ENCODE results near the gene ZNF277.

DNA sequence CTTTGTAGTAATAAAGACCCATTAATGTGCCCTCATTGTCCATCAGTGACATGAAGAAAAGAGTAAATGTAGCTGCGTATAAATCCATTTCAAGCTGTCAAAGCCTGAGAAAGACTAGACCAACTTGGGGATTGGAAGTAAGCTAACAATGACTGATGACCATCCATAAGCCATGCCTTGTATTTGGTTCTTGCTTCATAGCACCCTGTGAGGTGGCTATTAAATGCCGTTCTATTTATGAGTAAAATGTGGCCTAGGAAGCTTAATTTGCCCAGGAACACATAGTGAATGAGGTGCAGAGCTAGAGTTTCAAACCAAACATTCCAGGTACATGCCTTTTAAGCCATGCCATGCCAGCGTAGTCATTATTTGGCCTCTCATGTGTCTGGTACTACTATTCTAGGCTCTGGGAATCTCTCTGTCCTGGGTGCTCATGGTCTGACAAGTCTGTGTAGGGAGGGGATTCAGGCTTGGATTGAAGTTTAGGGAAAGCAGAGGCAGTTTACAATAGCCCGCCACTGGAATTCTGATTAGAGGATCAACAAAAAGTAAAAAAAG lies 92.1 kb downstream of the ZNF277 start:
- TF ChIP-seq POLR2A (IDR thresholded peaks at IDR 0.05), result no peak
- TF ChIP-seq, protein P1, sequence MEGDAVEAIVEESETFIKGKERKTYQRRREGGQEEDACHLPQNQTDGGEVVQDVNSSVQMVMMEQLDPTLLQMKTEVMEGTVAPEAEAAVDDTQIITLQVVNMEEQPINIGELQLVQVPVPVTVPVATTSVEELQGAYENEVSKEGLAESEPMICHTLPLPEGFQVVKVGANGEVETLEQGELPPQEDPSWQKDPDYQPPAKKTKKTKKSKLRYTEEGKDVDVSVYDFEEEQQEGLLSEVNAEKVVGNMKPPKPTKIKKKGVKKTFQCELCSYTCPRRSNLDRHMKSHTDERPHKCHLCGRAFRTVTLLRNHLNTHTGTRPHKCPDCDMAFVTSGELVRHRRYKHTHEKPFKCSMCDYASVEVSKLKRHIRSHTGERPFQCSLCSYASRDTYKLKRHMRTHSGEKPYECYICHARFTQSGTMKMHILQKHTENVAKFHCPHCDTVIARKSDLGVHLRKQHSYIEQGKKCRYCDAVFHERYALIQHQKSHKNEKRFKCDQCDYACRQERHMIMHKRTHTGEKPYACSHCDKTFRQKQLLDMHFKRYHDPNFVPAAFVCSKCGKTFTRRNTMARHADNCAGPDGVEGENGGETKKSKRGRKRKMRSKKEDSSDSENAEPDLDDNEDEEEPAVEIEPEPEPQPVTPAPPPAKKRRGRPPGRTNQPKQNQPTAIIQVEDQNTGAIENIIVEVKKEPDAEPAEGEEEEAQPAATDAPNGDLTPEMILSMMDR (IDR thresholded peaks at IDR 0.05), result no peak
